PC-9 (cell line): ENCODE data around the gene MOB3C. TPM values are rescaled to one million over a fixed set of nuclear protein-coding genes. Genes with fewer than 3 reads are reported as not detected.
A peak's percentile ranks its signal among the peaks of the same experiment; 100 is the strongest.

Experiments used
- BruUV-seq: library from RNA; stranded (reverse); fragments of 400-500 nt; replicated peaks from 2 replicates; lab custom pipeline; 2021; lab: Mats Ljungman, UMichigan
- CTCF ChIA-PET: fragments of 300-600 bp; sonication (Branson Sonifier 250); formaldehyde crosslinking; loops from one replicate; lab custom pipeline; 2022; ENCODE audit warnings: antibody characterized with exemption; lab: Charles Lee
- POLR2A ChIA-PET: fragments of 300-600 bp; sonication (Branson Sonifier 250); formaldehyde crosslinking; loops from one replicate; lab custom pipeline; 2022; ENCODE audit warnings: antibody characterized with exemption; ENCODE audit not compliant: unreplicated experiment; lab: Charles Lee
- DNase-seq, 2 experiments: peaks; one replicate each; pipeline versions ENCODE4 v3.0.0 to v3.0.0-alpha.2; 2015 to 2022; ENCODE audit warnings: mixed read lengths in 1 of 2
- H2AFZ ChIP-seq: fragments of 200-600 bp; sonication (generic); 2 replicates; pipeline ENCODE4 v1.8.1; 2017; ENCODE audit warnings: antibody characterized with exemption
- H3F3A ChIP-seq: fragments of 200-600 bp; sonication (generic); 2 replicates; pipeline ENCODE4 v1.8.1; 2017; ENCODE audit warnings: antibody characterized with exemption, mild to moderate bottlenecking, low read depth; ENCODE audit not compliant: insufficient read depth
- H3K27ac ChIP-seq: fragments of 200-600 bp; sonication (generic); 2 replicates; pipeline ENCODE4 v1.6.1; 2016; ENCODE audit warnings: mixed run types
- H3K27me3 ChIP-seq: fragments of 200-600 bp; sonication (generic); 2 replicates; pipeline ENCODE4 v1.6.1; 2016; ENCODE audit warnings: low read depth, mixed run types; ENCODE audit not compliant: insufficient read depth
- H3K36me3 ChIP-seq: fragments of 200-600 bp; sonication (generic); 2 replicates; pipeline ENCODE4 v1.6.1; 2016; ENCODE audit warnings: low read depth, mixed run types
- H3K4me1 ChIP-seq: fragments of 200-600 bp; sonication (generic); replicated peaks from 2 replicates; pipeline ENCODE4 v1.6.1; 2016; ENCODE audit warnings: mixed run types; ENCODE audit not compliant: insufficient read depth
- H3K4me2 ChIP-seq: fragments of 200-600 bp; sonication (generic); 2 replicates; pipeline ENCODE4 v1.6.1; 2017; ENCODE audit warnings: mixed run types
- H3K4me3 ChIP-seq: fragments of 200-600 bp; sonication (generic); 2 replicates; pipeline ENCODE4 v1.6.1; 2016; ENCODE audit warnings: mixed run types
- H3K79me2 ChIP-seq: fragments of 200-600 bp; sonication (generic); 2 replicates; pipeline ENCODE4 v1.6.1; 2017; ENCODE audit warnings: low read depth, mixed run types
- H3K9me2 ChIP-seq: fragments of 200-600 bp; sonication (generic); 2 replicates; pipeline ENCODE4 v1.8.1; 2017; ENCODE audit warnings: mild to moderate bottlenecking; ENCODE audit not compliant: insufficient read depth
- H3K9me3 ChIP-seq: fragments of 200-600 bp; sonication (generic); 2 replicates; pipeline ENCODE4 v1.8.1; 2016; ENCODE audit warnings: low read depth; ENCODE audit not compliant: insufficient read depth
- H4K20me1 ChIP-seq: fragments of 200-600 bp; sonication (generic); 2 replicates; pipeline ENCODE4 v1.8.1; 2017; ENCODE audit not compliant: insufficient read depth
- EZH2 ChIP-seq: fragments of 200-600 bp; sonication (generic); IDR thresholded peaks from 2 replicates; pipeline ENCODE4 v1.8.0; 2017; ENCODE audit warnings: antibody characterized with exemption, low read depth
- intact Hi-C: fragments of 100-400 bp; cut with micrococcal nuclease; formaldehyde crosslinking; loops from one replicate; pipeline ENCODE4 v1.10.0; 2022; ENCODE audit not compliant: unreplicated experiment
- total RNA-seq: library from RNA; stranded (reverse); gene quantifications from 2 replicates; pipeline ENCODE4 v1.2.3, GENCODE V29; 2021
- TF ChIP-seq, protein P1 (sequence below): fragments of 200-600 bp; sonication (generic); conservative IDR thresholded peaks from 2 replicates; pipeline ENCODE4 v1.6.1; 2017; ENCODE audit warnings: mixed run types, antibody characterized with exemption, mild to moderate bottlenecking, moderate library complexity

The MOB3C gene
- total RNA-seq, 1 experiment from 2014 or later = 35.2 TPM

DNA sequence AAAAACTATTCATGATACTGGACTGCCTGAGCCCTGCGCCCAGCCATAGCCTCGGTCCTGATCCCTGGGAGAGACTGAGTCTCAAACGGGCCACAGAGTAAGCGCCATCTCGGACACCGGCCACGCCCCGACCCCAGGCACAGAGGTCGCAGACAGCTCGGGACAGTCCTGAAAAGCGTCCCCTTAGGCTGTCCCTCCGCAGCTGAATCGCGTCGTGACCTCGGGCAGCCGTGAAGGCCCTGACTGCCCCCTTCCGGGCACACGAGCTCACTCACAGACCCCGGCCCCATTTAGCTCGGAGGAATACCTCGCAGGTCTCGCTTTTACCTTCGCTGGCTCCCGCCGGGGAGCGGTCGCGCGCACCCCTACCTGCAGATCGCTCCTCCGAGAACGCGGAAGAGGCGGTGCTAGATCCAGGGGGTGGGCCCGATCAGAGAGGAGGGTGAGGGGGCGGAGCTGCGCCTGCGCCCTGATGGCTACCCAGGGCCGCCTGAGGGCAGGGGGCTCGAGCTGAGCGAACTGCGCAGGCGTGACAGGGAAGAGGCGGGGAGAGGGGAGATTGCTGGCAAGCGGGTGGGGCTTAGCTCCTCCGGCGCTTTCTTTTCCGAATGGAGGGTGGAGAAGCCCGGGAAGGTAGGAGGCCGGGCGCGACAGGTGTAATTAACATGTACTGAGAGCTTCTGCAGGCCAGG is 12.6 kb downstream of the MOB3C start, which contains the start of gene MKNK1:
Gene MKNK1 (minus strand): TSS at position 411 of the 692 bp plus-strand sequence. CDS start 20,941 bp downstream, outside the sequence.
- H3K4me2 ChIP-seq = peak within 1 kb of the TSS; percentile 87
- BruUV-seq = no TSS peak
- ChIA-PET POLR2A (interaction anchor here (0.6 to 1.8 kb wide), 12 partner anchors 10 to 200 kb away, joined by 3 to 28 read pairs (median 4); partner anchors contain the start of gene MOB3C), CTCF (interaction anchor here (0.5 to 0.8 kb wide), 4 partner anchors 100 to 264 kb away, joined by 3 read pairs; no protein-coding TSS in a partner anchor)
- no peaks in the 10 kb centered on the region for H3K9me3 ChIP-seq
- no peaks in the 10 kb centered on the region for H4K20me1 ChIP-seq
- peak within 1 kb of the TSS; percentile 90 for H2AFZ ChIP-seq
- H3K4me1 ChIP-seq = peaks cover 29% of the 10 kb centered on the region
- no peaks in the 10 kb centered on the region for H3K9me2 ChIP-seq
- peak within 1 kb of the TSS; percentile 37 for H3K27ac ChIP-seq
- DNase-seq = peak; percentile 85 to 100
- peaks cover 9% of the 10 kb centered on the region; the same call in 1 of the 2 replicates for H3F3A ChIP-seq
- H3K36me3 ChIP-seq = peaks cover 18% of the 10 kb centered on the region; the same call in 1 of the 2 replicates
- H3K79me2 ChIP-seq = peaks cover 36% of the 10 kb centered on the region
- intact Hi-C loops = loop anchor here (1.0 to 5.0 kb wide), 4 partner anchors 8 to 115 kb away; partner anchors contain the start of genes ATPAF1 and EFCAB14
- TF ChIP-seq, protein P1, sequence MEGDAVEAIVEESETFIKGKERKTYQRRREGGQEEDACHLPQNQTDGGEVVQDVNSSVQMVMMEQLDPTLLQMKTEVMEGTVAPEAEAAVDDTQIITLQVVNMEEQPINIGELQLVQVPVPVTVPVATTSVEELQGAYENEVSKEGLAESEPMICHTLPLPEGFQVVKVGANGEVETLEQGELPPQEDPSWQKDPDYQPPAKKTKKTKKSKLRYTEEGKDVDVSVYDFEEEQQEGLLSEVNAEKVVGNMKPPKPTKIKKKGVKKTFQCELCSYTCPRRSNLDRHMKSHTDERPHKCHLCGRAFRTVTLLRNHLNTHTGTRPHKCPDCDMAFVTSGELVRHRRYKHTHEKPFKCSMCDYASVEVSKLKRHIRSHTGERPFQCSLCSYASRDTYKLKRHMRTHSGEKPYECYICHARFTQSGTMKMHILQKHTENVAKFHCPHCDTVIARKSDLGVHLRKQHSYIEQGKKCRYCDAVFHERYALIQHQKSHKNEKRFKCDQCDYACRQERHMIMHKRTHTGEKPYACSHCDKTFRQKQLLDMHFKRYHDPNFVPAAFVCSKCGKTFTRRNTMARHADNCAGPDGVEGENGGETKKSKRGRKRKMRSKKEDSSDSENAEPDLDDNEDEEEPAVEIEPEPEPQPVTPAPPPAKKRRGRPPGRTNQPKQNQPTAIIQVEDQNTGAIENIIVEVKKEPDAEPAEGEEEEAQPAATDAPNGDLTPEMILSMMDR = no peak
- no peak for TF ChIP-seq EZH2
- no peaks in the 10 kb centered on the region for H3K27me3 ChIP-seq
- peak within 1 kb of the TSS; percentile 95 for H3K4me3 ChIP-seq

DNA sequence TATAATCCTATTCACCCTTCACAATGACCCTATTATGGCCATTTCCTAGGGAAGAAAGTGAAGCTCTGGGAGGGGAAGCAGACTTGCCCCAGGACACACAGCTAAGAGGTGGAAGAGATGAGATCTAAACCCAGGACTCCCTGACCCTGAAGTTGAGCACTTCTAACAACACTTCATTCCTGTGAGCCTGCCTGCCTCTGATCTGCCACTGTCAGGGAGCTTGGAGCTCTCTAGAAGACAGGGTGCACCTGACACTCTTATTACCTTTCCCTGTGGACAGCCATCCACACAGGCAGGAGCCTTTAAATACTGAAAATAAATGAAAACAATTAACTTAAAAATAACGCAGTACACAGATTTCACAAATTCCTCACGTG is 13.1 kb downstream of the MOB3C start:
- peaks cover 15% of the 10 kb centered on the region; the same call in 1 of the 2 replicates for H3K36me3 ChIP-seq
- H3K9me2 ChIP-seq = no peaks in the 10 kb centered on the region
- H3K79me2 ChIP-seq = peaks cover 36% of the 10 kb centered on the region
- H3K9me3 ChIP-seq = no peaks in the 10 kb centered on the region
- peak overlapping the region; percentile 87 for H3K4me2 ChIP-seq
- no peaks in the 10 kb centered on the region for H4K20me1 ChIP-seq
- BruUV-seq = no TSS peak
- intact Hi-C loops = loop anchor here (5.0 kb wide), 1 partner anchor 64 kb away; the partner anchor contains the start of gene ATPAF1
- peak overlapping the region; percentile 90 for H2AFZ ChIP-seq
- no peak for TF ChIP-seq EZH2
- TF ChIP-seq, protein P1 = no peak
- peak overlapping the region; percentile 95 for H3K4me3 ChIP-seq
- peaks cover 29% of the 10 kb centered on the region for H3K4me1 ChIP-seq
- peaks cover 9% of the 10 kb centered on the region; the same call in 1 of the 2 replicates for H3F3A ChIP-seq
- peak overlapping the region; percentile 31; the same call in 1 of the 2 replicates for H3K27ac ChIP-seq
- no peaks in the 10 kb centered on the region for H3K27me3 ChIP-seq
- no peak for DNase-seq
- POLR2A ChIA-PET = interaction anchor here (1.4 to 1.8 kb wide), 2 partner anchors 8 to 14 kb away, joined by 4 to 28 read pairs; partner anchors contain the start of gene MOB3C
- CTCF ChIA-PET = no interaction called here

DNA sequence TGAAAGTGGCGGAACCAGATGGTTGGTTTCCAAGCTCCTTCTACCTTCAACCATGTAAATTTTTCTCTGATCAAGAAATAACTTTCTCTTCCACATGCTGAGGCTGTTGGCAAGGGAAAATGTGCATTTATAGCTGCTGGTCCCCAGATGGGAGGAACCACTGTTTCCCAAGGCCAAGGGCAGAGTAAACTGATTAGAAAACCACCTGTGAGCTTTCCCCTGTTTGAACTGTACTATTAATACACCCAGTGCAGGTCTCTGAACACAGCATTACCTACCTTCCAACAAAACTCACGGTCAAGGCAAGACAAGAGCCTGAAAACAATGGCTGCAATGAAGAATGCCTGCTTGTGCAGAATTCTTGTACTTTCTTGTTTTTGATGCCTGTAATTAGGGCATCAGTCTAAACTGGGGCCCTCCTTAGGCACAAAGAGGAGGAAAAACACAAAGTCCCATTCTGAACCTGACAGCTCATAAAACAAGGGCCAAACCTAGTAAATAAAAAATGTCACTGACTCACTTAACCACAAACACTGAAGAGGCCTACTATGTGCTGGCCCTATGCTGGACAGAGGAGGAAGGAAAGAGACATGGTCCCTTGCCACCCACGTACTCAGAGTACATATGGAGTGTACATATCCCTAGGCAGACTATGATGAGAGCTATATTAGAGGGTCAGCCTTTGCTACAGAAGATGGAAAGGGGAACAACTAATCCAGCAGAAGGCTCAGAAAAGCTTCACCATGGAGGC is 15.2 kb downstream of the MOB3C start:
- POLR2A ChIA-PET = interaction anchor here (0.5 to 0.6 kb wide), 2 partner anchors 12 to 15 kb away, joined by 3 to 4 read pairs; partner anchors contain the start of gene MOB3C

More for the DNA sequence above, 15.2 kb downstream of the MOB3C start:
- no peak overlapping the region for H3K4me3 ChIP-seq
- H4K20me1 ChIP-seq = no peaks in the 10 kb centered on the region
- CTCF ChIA-PET = no interaction called here
- H3K27me3 ChIP-seq = no peaks in the 10 kb centered on the region
- no peak for TF ChIP-seq EZH2
- TF ChIP-seq, protein P1 = no peak
- DNase-seq = no peak
- no peak overlapping the region for H3K4me2 ChIP-seq
- no peak overlapping the region for H2AFZ ChIP-seq
- H3K36me3 ChIP-seq = 0 out of 2 replicates have a peak, but pooled peaks cover 11% of the 10 kb centered on the region
- no peak overlapping the region for H3K27ac ChIP-seq
- no peaks in the 10 kb centered on the region for H3K9me3 ChIP-seq
- H3K9me2 ChIP-seq = no peaks in the 10 kb centered on the region
- H3K79me2 ChIP-seq = peaks cover 42% of the 10 kb centered on the region
- H3K4me1 ChIP-seq = peaks cover 29% of the 10 kb centered on the region
- intact Hi-C loops = loop anchor here (5.0 kb wide), 1 partner anchor 66 kb away; the partner anchor contains the start of gene ATPAF1
- BruUV-seq = no TSS peak
- peaks cover 4% of the 10 kb centered on the region; the same call in 1 of the 2 replicates for H3F3A ChIP-seq
